PC-9 (cell line): ENCODE measurements around the gene STK32B.

Experiments
- EZH2 ChIP-seq: fragments of 200-600 bp; sonication (generic); IDR thresholded peaks from 2 replicates; pipeline ENCODE4 v1.8.0; 2017; ENCODE audit warnings: antibody characterized with exemption, low read depth
- TF ChIP-seq, protein P1 (sequence below): fragments of 200-600 bp; sonication (generic); conservative IDR thresholded peaks from 2 replicates; pipeline ENCODE4 v1.6.1; 2017; ENCODE audit warnings: mixed run types, antibody characterized with exemption, mild to moderate bottlenecking, moderate library complexity

DNA sequence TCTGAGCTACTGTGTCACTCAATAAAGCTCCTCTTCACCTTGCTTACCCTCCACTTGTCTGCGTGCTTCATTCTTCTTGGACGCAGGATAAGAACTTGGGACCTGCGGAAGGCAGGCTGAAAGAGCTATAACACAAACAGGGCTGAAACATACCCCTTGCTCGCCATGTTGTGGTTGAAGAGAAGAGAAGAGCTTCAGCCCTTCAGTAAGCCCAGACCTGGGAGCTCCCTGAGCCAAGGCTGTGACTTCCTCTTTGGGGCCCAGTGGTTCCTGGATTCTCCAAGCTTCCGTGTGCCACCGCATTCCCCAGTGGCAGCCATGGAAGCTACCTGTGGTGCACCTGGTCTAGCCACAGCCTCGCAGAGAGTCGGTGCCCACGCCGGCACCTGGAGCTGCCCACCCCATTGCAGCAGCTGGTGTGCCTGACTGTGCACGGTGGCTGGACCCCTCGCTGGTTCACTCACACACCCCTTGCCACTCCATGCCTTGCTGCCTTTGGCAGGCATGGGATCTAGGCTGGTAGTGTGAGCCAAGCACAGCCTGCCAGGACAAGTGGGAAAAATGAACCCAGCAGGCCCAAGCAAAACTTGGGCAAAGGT is 496.5 kb downstream of the STK32B start:
- TF ChIP-seq EZH2, result no peak
- TF ChIP-seq, protein P1, sequence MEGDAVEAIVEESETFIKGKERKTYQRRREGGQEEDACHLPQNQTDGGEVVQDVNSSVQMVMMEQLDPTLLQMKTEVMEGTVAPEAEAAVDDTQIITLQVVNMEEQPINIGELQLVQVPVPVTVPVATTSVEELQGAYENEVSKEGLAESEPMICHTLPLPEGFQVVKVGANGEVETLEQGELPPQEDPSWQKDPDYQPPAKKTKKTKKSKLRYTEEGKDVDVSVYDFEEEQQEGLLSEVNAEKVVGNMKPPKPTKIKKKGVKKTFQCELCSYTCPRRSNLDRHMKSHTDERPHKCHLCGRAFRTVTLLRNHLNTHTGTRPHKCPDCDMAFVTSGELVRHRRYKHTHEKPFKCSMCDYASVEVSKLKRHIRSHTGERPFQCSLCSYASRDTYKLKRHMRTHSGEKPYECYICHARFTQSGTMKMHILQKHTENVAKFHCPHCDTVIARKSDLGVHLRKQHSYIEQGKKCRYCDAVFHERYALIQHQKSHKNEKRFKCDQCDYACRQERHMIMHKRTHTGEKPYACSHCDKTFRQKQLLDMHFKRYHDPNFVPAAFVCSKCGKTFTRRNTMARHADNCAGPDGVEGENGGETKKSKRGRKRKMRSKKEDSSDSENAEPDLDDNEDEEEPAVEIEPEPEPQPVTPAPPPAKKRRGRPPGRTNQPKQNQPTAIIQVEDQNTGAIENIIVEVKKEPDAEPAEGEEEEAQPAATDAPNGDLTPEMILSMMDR, result no peak
